ENCODE results near the gene PTPRN2. TPM values are rescaled to one million over a fixed set of nuclear protein-coding genes. Genes with fewer than 3 reads are reported as not detected.
A peak's percentile ranks its signal among the peaks of the same experiment; 100 is the strongest.

Gene PTPRN2
- total and polyA plus RNA-seq, 8 donors = 4.9 to 136 (median 46.8) TPM

DNA sequence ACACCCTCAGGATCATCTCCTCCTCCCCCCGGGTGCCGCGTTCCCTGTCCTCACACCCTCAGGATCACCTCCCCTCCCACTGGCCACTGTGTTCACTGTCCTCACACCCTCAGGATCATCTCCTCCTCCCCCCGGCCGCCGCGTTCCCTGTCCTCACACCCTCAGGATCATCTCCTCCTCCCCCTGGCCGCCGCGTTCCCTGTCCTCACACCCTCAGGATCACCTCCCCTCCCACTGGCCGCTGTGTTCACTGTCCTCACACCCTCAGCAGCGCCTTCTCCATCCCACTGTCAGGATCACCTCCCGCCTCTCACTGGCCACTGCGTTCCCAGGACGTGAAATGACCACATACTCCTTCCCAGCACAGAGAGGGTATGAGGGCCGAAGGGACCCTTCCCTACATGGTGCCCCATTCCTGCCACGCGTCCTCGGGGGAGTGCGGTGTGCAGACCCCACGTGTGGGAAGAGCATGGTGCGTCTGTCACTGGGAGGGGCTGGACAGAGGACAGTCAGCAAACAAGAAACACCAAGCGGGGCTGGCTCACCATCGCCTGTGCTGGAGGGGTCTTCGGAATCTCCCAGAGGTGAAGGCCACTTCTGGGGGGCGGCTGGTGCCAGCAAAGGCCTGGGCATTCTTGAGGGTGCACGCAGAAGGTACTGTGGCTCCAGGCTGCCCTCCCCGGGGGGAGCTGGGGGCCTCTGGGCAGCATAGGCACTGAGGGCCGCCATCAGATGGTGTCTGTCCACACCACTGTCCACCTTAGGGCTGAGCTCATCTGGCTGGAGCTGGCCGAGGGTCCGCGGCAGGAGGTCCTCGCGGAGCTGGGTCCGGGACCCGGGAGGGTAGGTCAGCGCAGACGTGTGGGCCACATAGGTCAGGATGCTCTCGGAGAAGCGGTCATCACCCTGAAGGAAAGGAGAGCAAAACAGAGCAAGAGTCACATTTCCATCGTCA is 421.0 kb downstream of the PTPRN2 start:
- Histone ChIP-seq H3K9me3 (peaks cover 0 to 18% (median 6%) of the 10 kb centered on the region in 4 donors), H3K36me3 (peaks cover 0 to 14% (median 9%) of the 10 kb centered on the region in 4 donors), H3K27ac (no peak overlapping the region), H3K4me1 (no peaks in the 10 kb centered on the region), H3K27me3 (no peaks in the 10 kb centered on the region), H3K4me3 (no peak overlapping the region)
- TF ChIP-seq EP300 (IDR thresholded peaks at IDR 0.05) (no peak), POLR2AphosphoS5 (IDR thresholded peaks at IDR 0.05) (no peak), POLR2A (IDR thresholded peaks at IDR 0.05) (no peak)
- DNase-seq = peak in 1 of 2 donors; percentile 5
- WGBS, 5 donors = 88 to 93% (median 89%) methylated on average over 38 to 41 of the region's 41 CpGs
- intact Hi-C loops (cut with DNase I; ENCODE audit: low total_unique reads) = no loop called here

DNA sequence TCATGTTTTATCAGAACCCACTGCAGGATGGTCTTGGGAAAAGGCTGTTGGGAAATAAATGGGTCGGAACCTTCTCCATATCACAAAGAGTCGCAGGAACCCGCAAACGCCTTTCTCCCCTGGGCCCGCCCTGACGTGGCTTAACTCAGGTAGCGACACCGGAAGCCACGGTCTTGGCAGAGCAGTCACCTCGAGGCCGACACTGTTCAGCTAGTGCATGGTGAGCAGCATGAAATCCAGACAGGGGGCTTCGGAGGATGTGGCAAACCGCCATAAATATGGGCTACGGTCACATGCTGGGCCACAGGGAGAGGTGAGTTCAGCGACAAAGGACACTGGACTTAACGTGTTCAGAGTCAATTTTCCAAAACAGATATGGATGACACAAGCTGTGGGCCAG is 421.9 kb downstream of the PTPRN2 start:
- TF ChIP-seq POLR2AphosphoS5 (IDR thresholded peaks at IDR 0.05) = no peak
- TF ChIP-seq, protein P1, sequence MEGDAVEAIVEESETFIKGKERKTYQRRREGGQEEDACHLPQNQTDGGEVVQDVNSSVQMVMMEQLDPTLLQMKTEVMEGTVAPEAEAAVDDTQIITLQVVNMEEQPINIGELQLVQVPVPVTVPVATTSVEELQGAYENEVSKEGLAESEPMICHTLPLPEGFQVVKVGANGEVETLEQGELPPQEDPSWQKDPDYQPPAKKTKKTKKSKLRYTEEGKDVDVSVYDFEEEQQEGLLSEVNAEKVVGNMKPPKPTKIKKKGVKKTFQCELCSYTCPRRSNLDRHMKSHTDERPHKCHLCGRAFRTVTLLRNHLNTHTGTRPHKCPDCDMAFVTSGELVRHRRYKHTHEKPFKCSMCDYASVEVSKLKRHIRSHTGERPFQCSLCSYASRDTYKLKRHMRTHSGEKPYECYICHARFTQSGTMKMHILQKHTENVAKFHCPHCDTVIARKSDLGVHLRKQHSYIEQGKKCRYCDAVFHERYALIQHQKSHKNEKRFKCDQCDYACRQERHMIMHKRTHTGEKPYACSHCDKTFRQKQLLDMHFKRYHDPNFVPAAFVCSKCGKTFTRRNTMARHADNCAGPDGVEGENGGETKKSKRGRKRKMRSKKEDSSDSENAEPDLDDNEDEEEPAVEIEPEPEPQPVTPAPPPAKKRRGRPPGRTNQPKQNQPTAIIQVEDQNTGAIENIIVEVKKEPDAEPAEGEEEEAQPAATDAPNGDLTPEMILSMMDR (IDR thresholded peaks at IDR 0.05) = no peak
- TF ChIP-seq POLR2A (IDR thresholded peaks at IDR 0.05) = no peak
- no peak for TF ChIP-seq EP300 (IDR thresholded peaks at IDR 0.05)
- no peaks in the 10 kb centered on the region for H3K27me3 ChIP-seq
- 88 to 93% (median 92%) methylated on average over 16 of the region's 16 CpGs for WGBS, 5 donors
- H3K27ac ChIP-seq = no peak overlapping the region
- no peaks in the 10 kb centered on the region for H3K4me1 ChIP-seq
- peaks cover 0 to 14% (median 9%) of the 10 kb centered on the region in 4 donors for H3K36me3 ChIP-seq
- peaks cover 0 to 18% (median 6%) of the 10 kb centered on the region in 4 donors for H3K9me3 ChIP-seq
- no peak overlapping the region for H3K4me3 ChIP-seq
- intact Hi-C loops (cut with DNase I; ENCODE audit: low total_unique reads) = no loop called here
- no peak for DNase-seq

DNA sequence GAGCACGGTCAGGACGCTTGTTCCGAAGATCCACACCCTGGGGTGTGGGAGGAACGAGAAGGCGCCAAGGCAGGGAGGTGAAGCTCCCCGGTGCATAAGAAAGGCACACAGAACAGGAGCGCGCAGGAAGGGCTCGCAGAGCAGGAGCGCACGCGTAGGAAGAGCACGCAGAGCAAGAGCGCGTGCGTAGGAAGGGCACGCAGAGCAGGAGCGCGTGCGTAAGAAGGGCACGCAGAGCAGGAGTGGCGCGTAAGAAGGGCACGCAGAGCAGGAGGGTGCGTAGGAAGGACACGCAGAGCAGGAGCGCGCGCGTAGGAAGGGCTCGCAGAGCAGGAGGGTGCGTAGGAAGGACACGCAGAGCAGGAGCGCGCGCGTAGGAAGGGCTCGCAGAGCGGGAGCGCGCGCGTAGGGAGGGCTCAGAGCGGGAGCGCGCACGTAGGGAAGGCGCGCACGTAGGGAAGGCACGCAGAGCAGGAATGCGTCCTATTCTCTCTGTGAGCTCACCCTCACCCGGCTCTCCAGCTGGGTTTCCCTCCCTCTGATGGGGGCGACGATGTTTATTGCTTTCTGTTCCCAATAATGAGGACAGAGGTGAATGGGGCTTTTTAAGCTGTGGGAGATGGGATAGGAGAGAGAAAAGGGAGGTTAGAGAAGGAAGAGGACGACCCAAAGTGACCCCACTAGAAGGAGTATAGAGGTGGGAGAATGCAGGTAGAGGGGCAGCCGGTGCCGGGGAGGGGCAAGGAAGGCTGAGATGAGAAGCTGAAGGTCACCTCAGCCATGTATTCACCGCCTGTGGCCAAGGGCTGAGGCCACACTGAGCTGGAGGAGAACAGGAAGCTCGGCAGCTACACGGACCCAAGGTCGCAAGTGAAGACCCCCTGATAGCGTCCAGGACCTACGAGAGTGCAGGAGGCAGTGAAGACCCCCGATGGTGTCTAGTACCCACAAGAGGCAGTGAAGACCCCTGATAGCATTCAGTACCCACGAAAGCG is 423.2 kb downstream of the PTPRN2 start:
- TF ChIP-seq EP300 (IDR thresholded peaks at IDR 0.05) (no peak), POLR2AphosphoS5 (IDR thresholded peaks at IDR 0.05) (no peak), POLR2A (IDR thresholded peaks at IDR 0.05) (no peak)
- TF ChIP-seq, protein P1 (IDR thresholded peaks at IDR 0.05) = no peak
- DNase-seq = no peak
- intact Hi-C loops (cut with DNase I; ENCODE audit: low total_unique reads) = no loop called here
- Histone ChIP-seq H3K4me3 (no peak overlapping the region), H3K9me3 (peaks cover 0 to 18% (median 6%) of the 10 kb centered on the region in 4 donors), H3K27me3 (no peaks in the 10 kb centered on the region), H3K4me1 (no peaks in the 10 kb centered on the region), H3K36me3 (peaks cover 0 to 14% (median 9%) of the 10 kb centered on the region in 4 donors), H3K27ac (no peak overlapping the region)
- WGBS, 5 donors = 65 to 82% (median 72%) methylated on average over 65 to 67 of the region's 67 CpGs

DNA sequence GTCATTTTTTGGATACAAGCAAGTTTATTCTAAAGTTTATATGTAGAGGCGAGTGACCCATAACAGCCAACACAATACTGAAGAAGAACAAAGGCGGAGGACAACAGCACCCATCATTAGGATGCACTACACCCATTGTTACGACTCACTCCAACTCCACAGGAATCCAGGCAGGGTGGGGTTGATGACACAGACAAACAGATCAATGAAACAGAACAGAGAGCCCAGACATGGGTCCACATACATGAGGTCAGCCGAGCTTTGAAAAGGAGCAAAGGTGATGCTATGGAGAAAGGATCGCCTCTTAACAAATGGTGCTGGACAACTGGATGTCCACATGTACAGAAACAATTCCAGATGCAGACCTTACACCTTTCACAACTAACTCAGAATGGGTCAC is 426.4 kb downstream of the PTPRN2 start:
- Histone ChIP-seq H3K4me3 (no peak overlapping the region), H3K27me3 (no peaks in the 10 kb centered on the region), H3K36me3 (peaks cover 0 to 9% (median 4%) of the 10 kb centered on the region in 4 donors), H3K4me1 (no peaks in the 10 kb centered on the region), H3K27ac (no peak overlapping the region), H3K9me3 (peaks cover 0 to 11% (median 3%) of the 10 kb centered on the region in 4 donors)
- no peak for TF ChIP-seq EP300 (IDR thresholded peaks at IDR 0.05)
- TF ChIP-seq, protein P1 (IDR thresholded peaks at IDR 0.05) = no peak
- TF ChIP-seq POLR2A (IDR thresholded peaks at IDR 0.05) = no peak
- no peak for TF ChIP-seq POLR2AphosphoS5 (IDR thresholded peaks at IDR 0.05)
- intact Hi-C loops (cut with DNase I; ENCODE audit: low total_unique reads) = no loop called here
- no peak for DNase-seq
- 84 to 96% (median 88%) methylated on average over 5 of the region's 5 CpGs for WGBS, 5 donors
